T-cell (primary cell): ENCODE data around the gene DUSP22. TPM values are rescaled to one million over a fixed set of nuclear protein-coding genes. Genes with fewer than 3 reads are reported as not detected.

Source experiments
- ATAC-seq, 4 experiments: fragments of 200-7000 bp in 3 of 4; fragments of 150-1000 bp in 1 of 4; cut with Tn5 transposase; replicated peaks in 1 of 4; 1 replicate in 3 of 4; 2 replicates in 1 of 4; pipeline ENCODE4 v1.10.0; 2021; ENCODE audit warnings: moderate library complexity in 3 of 4, mild to moderate bottlenecking in 2 of 4, moderate number of reproducible peaks in 1 of 4
- CTCF ChIA-PET, 2 donors: fragments of 300-600 bp; sonication (Branson Sonifier 250); formaldehyde crosslinking; loops; one replicate each; lab custom pipeline; 2022; ENCODE audit warnings: antibody characterized with exemption in 2 of 2; lab: Charles Lee
- POLR2A ChIA-PET, 2 donors: fragments of 300-600 bp; sonication (Branson Sonifier 250); formaldehyde crosslinking; loops; one replicate each; lab custom pipeline; 2022; ENCODE audit warnings: antibody characterized with exemption in 2 of 2; lab: Charles Lee
- DNase-seq, 35 experiments: peaks; one replicate each; pipeline versions ENCODE4 v3.0.0 to v3.0.0-alpha.2; 2013 to 2023
- H3K27ac ChIP-seq: one replicate; pipeline ENCODE4 v1.5.1; 2013; ENCODE audit warnings: low read length
- H3K27me3 ChIP-seq, 2 experiments: replicated peaks in 1 of 2; 1 replicate in 1 of 2; 2 replicates in 1 of 2; pipeline versions ENCODE4 v1.6.1 to v1.7.0; 2013; ENCODE audit warnings: low read length in 1 of 2, mixed read lengths in 1 of 2; ENCODE audit not compliant: control insufficient read depth in 2 of 2, insufficient read depth in 2 of 2; ENCODE audit errors: extremely low read depth in 1 of 2
- H3K36me3 ChIP-seq, 2 donors: 1 replicate in 1 of 2; 2 replicates in 1 of 2; pipeline versions ENCODE4 v1.6.1 to v1.7.0; 2013; ENCODE audit warnings: low read length in 1 of 2; ENCODE audit not compliant: control insufficient read depth in 2 of 2, insufficient read depth in 1 of 2; ENCODE audit errors: extremely low read depth in 1 of 2
- H3K4me1 ChIP-seq, 2 experiments: 1 replicate in 1 of 2; 2 replicates in 1 of 2; pipeline versions ENCODE4 v1.6.1 to v1.7.0; 2013; ENCODE audit warnings: low read length in 2 of 2, mixed read lengths in 1 of 2; ENCODE audit not compliant: insufficient read depth in 2 of 2, control insufficient read depth in 1 of 2; ENCODE audit errors: extremely low read depth in 1 of 2
- H3K4me3 ChIP-seq, 2 donors: 1 replicate in 1 of 2; 2 replicates in 1 of 2; pipeline versions ENCODE4 v1.5.1 to v1.7.0; 2013; ENCODE audit warnings: mild to moderate bottlenecking in 2 of 2, low read length in 1 of 2, moderate library complexity in 1 of 2; ENCODE audit not compliant: control insufficient read depth in 1 of 2; ENCODE audit errors: extremely low read depth in 1 of 2
- H3K9me3 ChIP-seq: 2 replicates; pipeline ENCODE4 v1.7.0; 2013
- H3K27ac Mint-ChIP-seq, 2 donors: one replicate each; pipeline ENCODE4 v1.8.0; 2020 to 2021; ENCODE audit warnings: mild to moderate bottlenecking in 2 of 2, mixed read lengths in 2 of 2
- H3K27me3 Mint-ChIP-seq, 2 donors: one replicate each; pipeline ENCODE4 v1.8.0; 2021 to 2022; ENCODE audit warnings: mixed read lengths in 2 of 2
- H3K36me3 Mint-ChIP-seq: one replicate; pipeline ENCODE4 v1.8.0; 2021; ENCODE audit warnings: mixed read lengths
- H3K4me1 Mint-ChIP-seq, 3 donors: one replicate each; pipeline ENCODE4 v1.8.0; 2020 to 2022; ENCODE audit warnings: mixed read lengths in 3 of 3, mild to moderate bottlenecking in 1 of 3
- H3K4me3 Mint-ChIP-seq, 3 donors: one replicate each; pipeline ENCODE4 v1.8.0; 2020 to 2022; ENCODE audit warnings: mild to moderate bottlenecking in 3 of 3, mixed read lengths in 3 of 3, moderate library complexity in 3 of 3
- H3K9me3 Mint-ChIP-seq, 3 donors: one replicate each; pipeline ENCODE4 v1.8.0; 2020 to 2022; ENCODE audit warnings: mixed read lengths in 3 of 3
- WGBS: methylation state at CpG from one replicate; pipeline ENCODE4 v1.1.5; 2013; ENCODE audit warnings: missing lambda C conversion rate; ENCODE audit not compliant: insufficient coverage; 5-methylcytosine and 5-hydroxymethylcytosine counted together
- total RNA-seq, 35 experiments: library from RNA in 6 of 35; stranded (reverse) in 6 of 35; fragments of 120-200 nt in 1 of 35; gene quantifications; one replicate each; pipeline versions ENCODE4 v1.2.1 to v1.2.4 and lab custom pipeline; 2013 to 2026

Gene DUSP22
- total RNA-seq, 5 donors from 2014 or later (not counting 1 experiment from before 2014, with no cell fraction given): 32.0 to 52.4 (median 42.1) TPM

DNA sequence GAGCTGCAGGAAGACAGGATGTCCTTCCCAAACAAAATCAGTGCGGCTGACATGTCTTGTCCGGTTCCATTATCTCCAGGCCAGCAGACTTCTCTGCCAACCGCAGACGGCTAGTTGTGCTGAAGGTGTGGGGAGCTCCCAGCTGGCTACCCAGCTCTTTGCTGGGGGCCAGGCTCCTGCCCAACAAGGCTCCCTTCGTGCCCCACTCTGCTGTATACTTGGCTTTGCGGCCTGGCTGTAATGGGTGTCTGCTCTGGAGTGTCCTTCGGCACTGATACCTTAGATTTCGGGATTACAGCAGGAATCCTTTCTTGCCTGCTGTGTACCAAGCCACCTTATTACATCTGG is 50.5 kb downstream of the DUSP22 start:
- Mint-ChIP-seq H3K27ac (no peak overlapping the region), H3K27me3 (no peaks in the 10 kb centered on the region), H3K9me3 (no peaks in the 10 kb centered on the region), H3K4me1 (peaks cover 34 to 41% (median 39%) of the 10 kb centered on the region in 3 donors), H3K36me3 (peaks cover 24% of the 10 kb centered on the region), H3K4me3 (no peak overlapping the region)
- Histone ChIP-seq H3K9me3 (no peaks in the 10 kb centered on the region), H3K4me3 (no peak overlapping the region), H3K27ac (no peak overlapping the region), H3K4me1 (peaks cover 21 to 39% of the 10 kb centered on the region in 2 experiments), H3K27me3 (no peaks in the 10 kb centered on the region), H3K36me3 (peaks cover 0 to 4% of the 10 kb centered on the region in 2 donors)
- DNase-seq: no peak
- ChIA-PET POLR2A (no interaction called here), CTCF (no interaction called here)
- ATAC-seq: no peak
- 90% methylated on average over 8 of the region's 8 CpGs for WGBS

DNA sequence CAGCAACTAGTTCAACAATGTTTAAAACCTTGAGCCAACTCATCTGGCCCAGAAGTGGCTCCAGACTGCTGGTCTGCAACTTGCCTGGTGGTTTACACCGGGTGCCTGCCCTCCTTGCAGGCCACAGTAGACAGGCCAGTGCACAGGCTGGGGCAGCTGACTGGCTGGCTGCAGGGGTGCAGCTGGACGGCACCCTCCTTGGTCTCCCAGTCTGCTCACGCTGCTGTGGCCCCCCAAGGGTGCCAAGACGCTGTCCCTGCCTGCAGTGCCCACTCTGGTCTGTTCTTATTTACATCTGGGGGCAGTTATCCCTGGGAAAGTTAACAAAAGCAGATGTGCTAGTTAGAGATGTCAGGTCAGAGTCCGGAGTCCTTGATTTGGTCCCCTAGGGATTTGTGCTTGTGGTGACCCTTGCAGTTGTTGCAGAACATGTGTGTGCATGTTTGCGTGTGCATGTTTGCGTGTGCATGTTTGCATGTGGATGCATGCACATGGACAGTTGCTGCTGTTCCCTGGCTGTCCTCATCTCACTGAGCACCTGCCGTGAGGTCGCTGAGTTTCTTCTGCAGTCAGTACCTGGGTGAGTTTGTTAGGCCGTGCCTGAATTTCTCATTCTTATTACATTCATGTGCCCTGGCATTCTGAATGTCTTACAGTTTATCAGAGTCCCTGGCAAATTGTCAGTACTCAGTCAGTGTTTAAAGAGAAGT is 51.1 kb downstream of the DUSP22 start:
- H3K9me3 Mint-ChIP-seq: no peaks in the 10 kb centered on the region
- no peak overlapping the region for H3K27ac ChIP-seq
- 83% methylated on average over 10 of the region's 10 CpGs for WGBS
- H3K36me3 Mint-ChIP-seq: peaks cover 27% of the 10 kb centered on the region
- no peak for DNase-seq
- H3K27me3 ChIP-seq: no peaks in the 10 kb centered on the region
- H3K4me1 ChIP-seq: peaks cover 15 to 37% of the 10 kb centered on the region in 2 experiments
- no peak for ATAC-seq
- ChIA-PET POLR2A (no interaction called here), CTCF (no interaction called here)
- H3K36me3 ChIP-seq: peaks cover 4 to 10% of the 10 kb centered on the region in 2 donors
- peaks cover 29 to 35% (median 35%) of the 10 kb centered on the region in 3 donors for H3K4me1 Mint-ChIP-seq
- H3K9me3 ChIP-seq: no peaks in the 10 kb centered on the region
- no peak overlapping the region for H3K4me3 ChIP-seq
- H3K4me3 Mint-ChIP-seq: no peak overlapping the region
- H3K27me3 Mint-ChIP-seq: no peaks in the 10 kb centered on the region
- no peak overlapping the region for H3K27ac Mint-ChIP-seq

DNA sequence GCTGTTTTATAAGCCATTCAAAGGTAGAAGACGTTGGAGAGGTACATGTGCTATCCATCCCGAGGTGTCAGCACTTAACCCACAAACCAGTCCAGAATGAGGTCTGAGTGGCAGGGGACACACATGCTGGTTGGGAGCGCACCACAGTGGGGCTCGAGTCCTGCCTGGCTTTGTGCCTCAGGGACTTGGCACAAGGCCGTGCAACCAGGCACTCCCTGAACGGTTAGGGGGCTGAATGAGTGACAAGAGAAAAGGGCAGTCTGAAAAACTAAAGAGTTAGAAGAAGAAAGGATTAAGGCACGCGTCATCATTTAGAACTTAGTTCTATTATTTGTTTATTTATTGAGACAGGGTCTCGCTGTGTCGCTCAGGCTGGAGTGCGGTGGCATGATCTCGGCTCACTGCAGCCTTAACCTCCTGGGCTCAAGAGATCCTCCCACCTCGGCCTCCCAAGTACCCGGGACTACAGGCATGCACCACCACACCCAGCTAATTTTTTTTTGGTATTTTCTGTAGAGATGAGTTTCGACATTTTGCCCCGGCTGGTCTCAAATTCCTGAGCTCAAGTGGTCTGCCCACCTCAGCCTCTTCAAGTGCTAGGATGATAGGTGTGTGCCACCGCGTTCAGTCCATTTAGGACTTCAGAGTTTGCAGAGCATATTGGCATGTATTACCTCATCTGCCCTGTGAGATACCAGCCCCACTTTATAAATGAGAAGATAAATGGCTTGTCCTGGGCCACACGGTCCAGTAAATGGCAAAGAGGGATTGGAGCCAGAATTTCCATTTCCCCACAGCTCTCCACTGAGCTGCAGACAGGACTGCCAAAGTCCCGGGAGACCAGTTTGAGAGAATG is 51.9 kb downstream of the DUSP22 start:
- Mint-ChIP-seq H3K4me3 (no peak overlapping the region), H3K9me3 (no peaks in the 10 kb centered on the region), H3K27ac (no peak overlapping the region), H3K4me1 (peaks cover 22 to 29% (median 27%) of the 10 kb centered on the region in 3 donors), H3K36me3 (peaks cover 33% of the 10 kb centered on the region), H3K27me3 (no peaks in the 10 kb centered on the region)
- H3K36me3 ChIP-seq: peaks cover 5 to 18% of the 10 kb centered on the region in 2 donors
- no peak overlapping the region for H3K4me3 ChIP-seq
- 86% methylated on average over 16 of the region's 20 CpGs for WGBS
- H3K27me3 ChIP-seq: no peaks in the 10 kb centered on the region
- ChIA-PET POLR2A (no interaction called here), CTCF (no interaction called here)
- no peak for DNase-seq
- ATAC-seq: no peak
- H3K27ac ChIP-seq: no peak overlapping the region
- H3K9me3 ChIP-seq: no peaks in the 10 kb centered on the region
- H3K4me1 ChIP-seq: peaks cover 7 to 32% of the 10 kb centered on the region in 2 experiments

DNA sequence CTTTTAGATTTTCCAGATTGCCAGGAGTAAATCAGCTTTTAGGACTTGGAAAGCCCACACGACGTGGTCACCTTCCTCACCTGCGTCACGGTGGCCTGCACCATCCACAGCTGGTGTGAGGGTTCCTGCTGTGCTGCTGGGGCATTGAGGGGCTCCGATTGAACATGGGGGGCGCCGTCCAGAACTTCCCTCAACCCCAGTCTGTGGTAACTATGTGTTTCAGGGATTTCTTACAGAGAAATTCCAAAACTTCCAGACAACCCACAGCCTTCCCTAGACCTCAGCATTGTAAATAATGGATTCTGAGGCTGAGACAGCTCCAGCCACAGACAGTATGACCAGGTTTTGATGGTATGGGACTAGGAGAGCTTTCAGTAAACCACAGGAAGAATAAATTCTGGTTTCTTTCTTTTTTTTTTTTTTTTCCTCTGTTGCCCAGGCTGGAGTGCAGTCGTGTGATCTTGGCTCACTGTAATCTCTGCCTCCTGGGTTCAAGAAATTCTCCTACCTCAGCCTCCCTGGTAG is 52.6 kb downstream of the DUSP22 start:
- peaks cover 37% of the 10 kb centered on the region for H3K36me3 Mint-ChIP-seq
- 94% methylated on average over 4 of the region's 8 CpGs for WGBS
- H3K4me3 ChIP-seq: no peak overlapping the region
- no peak for DNase-seq
- H3K4me1 ChIP-seq: peaks cover 0 to 29% of the 10 kb centered on the region in 2 experiments
- no peaks in the 10 kb centered on the region for H3K9me3 ChIP-seq
- no peak overlapping the region for H3K27ac ChIP-seq
- CTCF ChIA-PET: no interaction called here
- H3K27me3 ChIP-seq: no peaks in the 10 kb centered on the region
- H3K9me3 Mint-ChIP-seq: no peaks in the 10 kb centered on the region
- no peak overlapping the region for H3K27ac Mint-ChIP-seq
- peaks cover 15 to 22% (median 20%) of the 10 kb centered on the region in 3 donors for H3K4me1 Mint-ChIP-seq
- ATAC-seq: no peak
- POLR2A ChIA-PET: no interaction called here
- H3K4me3 Mint-ChIP-seq: no peak overlapping the region
- peaks cover 5 to 25% of the 10 kb centered on the region in 2 donors for H3K36me3 ChIP-seq
- H3K27me3 Mint-ChIP-seq: no peaks in the 10 kb centered on the region

DNA sequence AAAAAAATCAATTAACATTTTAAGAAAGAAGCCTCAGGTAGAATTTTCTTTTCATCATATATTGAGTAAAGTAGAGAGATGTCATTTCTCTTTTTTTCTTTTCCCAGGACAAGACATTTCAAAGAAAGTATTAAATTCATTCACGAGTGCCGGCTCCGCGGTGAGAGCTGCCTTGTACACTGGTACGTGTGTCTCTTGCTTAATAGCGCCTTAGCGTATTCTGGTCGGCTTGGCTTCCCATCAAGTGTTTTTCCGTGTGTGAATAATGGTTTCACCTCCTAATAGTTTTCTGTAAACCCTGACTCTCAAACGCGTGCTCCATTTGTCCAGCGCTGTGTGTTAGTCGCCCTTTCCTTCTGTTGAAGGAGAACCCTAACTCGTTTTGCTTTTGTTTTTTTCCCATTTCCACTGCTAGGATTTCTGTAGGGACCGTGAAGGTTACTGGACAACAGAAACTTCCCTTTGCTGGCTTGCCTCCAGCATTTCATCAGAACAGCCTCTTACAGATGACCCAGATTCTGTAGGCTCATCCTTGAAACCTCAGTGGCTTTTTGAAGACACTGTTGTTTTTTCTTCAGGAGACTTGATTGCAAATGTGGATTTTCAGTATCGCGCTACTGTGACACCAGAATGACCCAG is 53.6 kb downstream of the DUSP22 start:
- Histone ChIP-seq H3K36me3 (peaks cover 5 to 31% of the 10 kb centered on the region in 2 donors), H3K27ac (no peak overlapping the region), H3K27me3 (no peaks in the 10 kb centered on the region), H3K4me3 (no peak overlapping the region), H3K4me1 (peaks cover 0 to 20% of the 10 kb centered on the region in 2 experiments), H3K9me3 (no peaks in the 10 kb centered on the region)
- Mint-ChIP-seq H3K27ac (no peak overlapping the region), H3K36me3 (peaks cover 44% of the 10 kb centered on the region), H3K4me3 (no peak overlapping the region), H3K4me1 (peaks cover 6 to 14% (median 12%) of the 10 kb centered on the region in 3 donors), H3K9me3 (no peaks in the 10 kb centered on the region), H3K27me3 (no peaks in the 10 kb centered on the region)
- DNase-seq (no peak), ATAC-seq (no peak)
- ChIA-PET CTCF (no interaction called here), POLR2A (no interaction called here)
- 91% methylated on average over 15 of the region's 17 CpGs for WGBS

DNA sequence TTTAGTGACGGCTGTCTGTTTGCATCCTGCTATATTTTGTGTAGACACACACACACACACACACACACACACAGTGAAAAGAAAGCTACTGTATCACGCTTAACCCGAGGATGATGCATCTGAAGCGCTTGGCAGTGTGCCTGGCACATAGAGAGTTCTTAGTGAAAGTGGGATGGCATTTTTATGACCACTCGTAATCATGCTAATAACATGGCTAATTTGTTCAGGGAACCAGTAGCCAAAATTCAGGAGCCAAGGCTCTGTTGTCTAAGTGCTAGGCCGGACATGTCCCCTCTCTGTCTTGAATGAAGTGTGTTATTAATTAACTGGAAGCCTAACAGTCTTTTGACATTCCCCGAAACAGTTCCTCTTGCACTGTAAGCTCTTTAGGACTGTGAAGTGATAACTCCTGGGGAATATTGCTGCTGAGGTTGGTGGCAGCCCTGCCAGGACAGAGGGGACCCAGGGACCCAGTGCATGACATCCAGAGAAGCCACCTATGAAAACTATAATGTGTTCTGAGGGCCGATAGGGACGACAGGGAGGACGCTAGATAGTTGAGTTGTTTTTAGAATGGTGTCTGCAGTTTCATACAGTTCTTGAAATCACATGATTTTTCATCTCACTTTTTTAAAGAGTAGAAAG is 54.2 kb downstream of the DUSP22 start:
- CTCF ChIA-PET: no interaction called here
- Mint-ChIP-seq H3K27ac (no peak overlapping the region), H3K4me3 (no peak overlapping the region), H3K36me3 (peaks cover 47% of the 10 kb centered on the region), H3K27me3 (no peaks in the 10 kb centered on the region), H3K4me1 (peaks cover 3 to 10% (median 9%) of the 10 kb centered on the region in 3 donors), H3K9me3 (no peaks in the 10 kb centered on the region)
- no peaks in the 10 kb centered on the region for H3K9me3 ChIP-seq
- H3K27ac ChIP-seq: no peak overlapping the region
- H3K36me3 ChIP-seq: peaks cover 5 to 31% of the 10 kb centered on the region in 2 donors
- WGBS: 89% methylated on average over 4 of the region's 10 CpGs
- DNase-seq (no peak), ATAC-seq (no peak)
- H3K27me3 ChIP-seq: no peaks in the 10 kb centered on the region
- H3K4me1 ChIP-seq: peaks cover 0 to 14% of the 10 kb centered on the region in 2 experiments
- no peak overlapping the region for H3K4me3 ChIP-seq
- POLR2A ChIA-PET: no interaction called here
